Measurements from ENCODE around the gene RAVER2. TPM values are rescaled to one million over a fixed set of nuclear protein-coding genes. Genes with fewer than 3 reads are reported as not detected.

Gene RAVER2
- total RNA-seq, 1 experiment from 2014 or later, result 13.3 TPM

GRCh38 chr1:64877151-64877550, 132.3 kb downstream of the RAVER2 start:
- Histone ChIP-seq H4K91ac (ENCODE audit: insufficient read length, low read depth, low read length) (no peak overlapping the region), H2BK120ac (ENCODE audit: low read depth, low read length, poor library complexity, severe bottlenecking) (no peak overlapping the region), H2BK20ac (ENCODE audit: low read depth, low read length, poor library complexity, severe bottlenecking) (no peak overlapping the region), H4K8ac (replicated peaks; ENCODE audit: insufficient read length, low read depth, low read length) (no peak overlapping the region), H3K4me2 (ENCODE audit: insufficient read depth, insufficient read length, low read length) (no peak overlapping the region), H3K18ac (ENCODE audit: insufficient read length, low read depth, low read length) (no peak overlapping the region), H3K4ac (ENCODE audit: low read depth, low read length) (no peak overlapping the region), H3K4me1 (ENCODE audit: insufficient read depth, low read length) (no peaks in the 10 kb centered on the region), H2BK5ac (ENCODE audit: insufficient read length, low read length) (no peak overlapping the region), H3K9me3 (ENCODE audit: control insufficient read depth, low read depth, low read length) (no peaks in the 10 kb centered on the region), H3K14ac (ENCODE audit: insufficient read depth, low read length) (no peak overlapping the region), H3T11ph (ENCODE audit: low read length) (no peak overlapping the region), H3K79me2 (ENCODE audit: insufficient read depth, low read length) (no peaks in the 10 kb centered on the region), H3K56ac (ENCODE audit: insufficient read length, low read depth, low read length) (no peak overlapping the region), H3K23ac (ENCODE audit: insufficient read length, low read depth, low read length) (no peak overlapping the region), H2BK12ac (ENCODE audit: insufficient read length, low read depth, low read length) (no peak overlapping the region), H4K5ac (ENCODE audit: insufficient read length, low read depth, low read length) (no peak overlapping the region), H3K23me2 (ENCODE audit: insufficient read length, low read depth, low read length, poor library complexity, severe bottlenecking) (no peaks in the 10 kb centered on the region), H2AK5ac (ENCODE audit: insufficient read length, low read length) (no peak overlapping the region), H2BK15ac (ENCODE audit: low read depth, low read length) (no peak overlapping the region), H3K9ac (ENCODE audit: extremely low read depth, insufficient read length, low read length) (no peak overlapping the region), H3K27ac (ENCODE audit: insufficient read length, low read depth, low read length) (no peak overlapping the region), H4K20me1 (ENCODE audit: control insufficient read depth, insufficient read depth, insufficient read length) (no peaks in the 10 kb centered on the region), H3K79me1 (ENCODE audit: insufficient read depth, low read depth, low read length, poor library complexity, severe bottlenecking) (no peaks in the 10 kb centered on the region), H3K27me3 (ENCODE audit: insufficient read depth, low read length) (no peaks in the 10 kb centered on the region), H2AFZ (ENCODE audit: low read length) (no peak overlapping the region)
- Mint-ChIP-seq H3K9me3 (no peaks in the 10 kb centered on the region), H3K27ac (peak overlapping the region in 1 of 3 experiments; percentile 54; a peak in 1 of 7 replicates), H3K36me3 (ENCODE audit: insufficient read depth in 1 of 3, low read depth in 3 of 3) (peaks cover 0 to 6% (median 2%) of the 10 kb centered on the region in 3 experiments; a peak in 4 of 7 replicates), H3K4me3 (no peak overlapping the region), H3K27me3 (ENCODE audit: low read depth) (no peaks in the 10 kb centered on the region), H3K4me1 (peaks cover 22 to 27% of the 10 kb centered on the region in 2 experiments)
- DNase-seq, result no peak
- WGBS (ENCODE audit: extremely low coverage, insufficient read length, low lambda C conversion rate), result no CpG with 5 or more reads among the region's 2 CpGs
- TF ChIP-seq CTCF (conservative IDR thresholded peaks at IDR 0.05), result no peak

Data from H9 (cell line).